KOPT-K1 (cell line): ENCODE measurements around the gene MINDY3.
"Not testable (repeated sequence)": the region's sequence is repeated elsewhere in the genome, so short reads cannot be mapped to it uniquely, and the experiment has no call there.

Source experiments
- H3K27ac ChIP-seq: fragments of 200-600 bp; sonication (generic); 2 replicates; pipeline ENCODE4 v1.5.1; 2016; ENCODE audit warnings: antibody characterized with exemption, mild to moderate bottlenecking, low read depth, low read length; ENCODE audit not compliant: poor library complexity, severe bottlenecking
- H3K36me3 ChIP-seq: fragments of 200-600 bp; sonication (generic); 2 replicates; pipeline ENCODE4 v1.5.1; 2017; ENCODE audit warnings: antibody characterized with exemption, mild to moderate bottlenecking, low read length, moderate library complexity; ENCODE audit not compliant: insufficient read depth
- H3K9me3 ChIP-seq: fragments of 200-600 bp; sonication (generic); 2 replicates; pipeline ENCODE4 v1.5.1; 2017; ENCODE audit warnings: antibody characterized with exemption, low read length, mild to moderate bottlenecking; ENCODE audit not compliant: insufficient read depth, poor library complexity, severe bottlenecking

MINDY3 gene

GRCh38 chr10:15865304-15865703 lies 5.0 kb upstream of the MINDY3 start:
- Histone ChIP-seq H3K27ac (no peak overlapping the region), H3K36me3 (no peaks in the 10 kb centered on the region), H3K9me3 (peaks cover 7% of the 10 kb centered on the region)

- no peak overlapping the region for H3K27ac ChIP-seq
Measured at GRCh38 chr10:15864419-15864818, 4.1 kb upstream of the MINDY3 start.

GRCh38 chr10:15863733-15864132 lies 3.4 kb upstream of the MINDY3 start:
- no peak overlapping the region for H3K27ac ChIP-seq
- no peaks in the 10 kb centered on the region for H3K36me3 ChIP-seq
- H3K9me3 ChIP-seq: peaks cover 7% of the 10 kb centered on the region

More at GRCh38 chr10:15864419-15864818, 4.1 kb upstream of the MINDY3 start:
- Histone ChIP-seq H3K9me3 (peaks cover 7% of the 10 kb centered on the region), H3K36me3 (no peaks in the 10 kb centered on the region)

GRCh38 chr10:15863323-15863722 lies 3.0 kb upstream of the MINDY3 start:
- Histone ChIP-seq H3K9me3 (peaks cover 7% of the 10 kb centered on the region), H3K27ac (no peak overlapping the region), H3K36me3 (no peaks in the 10 kb centered on the region)

- Histone ChIP-seq H3K27ac (peak overlapping the region; percentile 66), H3K36me3 (no peaks in the 10 kb centered on the region)
Measured at GRCh38 chr10:15860692-15861201, 440 bp upstream of the MINDY3 start.

GRCh38 chr10:15859509-15859905 lies 800 bp downstream of the MINDY3 start:
- Histone ChIP-seq H3K27ac (peak overlapping the region; percentile 66), H3K36me3 (peaks cover 2% of the 10 kb centered on the region; the same call in 1 of the 2 replicates), H3K9me3 (peaks cover 7% of the 10 kb centered on the region)

More at GRCh38 chr10:15860692-15861201, 440 bp upstream of the MINDY3 start:
- peaks cover 7% of the 10 kb centered on the region for H3K9me3 ChIP-seq

GRCh38 chr10:15858861-15859281 lies 1.4 kb downstream of the MINDY3 start:
- H3K27ac ChIP-seq: no peak overlapping the region
- H3K36me3 ChIP-seq: peaks cover 9% of the 10 kb centered on the region; the same call in 1 of the 2 replicates
- H3K9me3 ChIP-seq: peaks cover 7% of the 10 kb centered on the region

- peaks cover 20% of the 10 kb centered on the region for H3K9me3 ChIP-seq
- peaks cover 21% of the 10 kb centered on the region for H3K36me3 ChIP-seq
- no peak overlapping the region for H3K27ac ChIP-seq
Measured at GRCh38 chr10:15857107-15857575, 3.2 kb downstream of the MINDY3 start.

GRCh38 chr10:15856328-15857015 lies 3.8 kb downstream of the MINDY3 start:
- Histone ChIP-seq H3K27ac (no peak overlapping the region), H3K9me3 (peaks cover 27% of the 10 kb centered on the region), H3K36me3 (peaks cover 21% of the 10 kb centered on the region)

- peaks cover 34% of the 10 kb centered on the region for H3K9me3 ChIP-seq
- peaks cover 21% of the 10 kb centered on the region for H3K36me3 ChIP-seq
- H3K27ac ChIP-seq: no peak overlapping the region
Measured at GRCh38 chr10:15853800-15854199, 6.5 kb downstream of the MINDY3 start.

GRCh38 chr10:15852111-15852557 lies 8.2 kb downstream of the MINDY3 start:
- Histone ChIP-seq H3K36me3 (peaks cover 30% of the 10 kb centered on the region), H3K9me3 (peaks cover 34% of the 10 kb centered on the region), H3K27ac (no peak overlapping the region)

GRCh38 chr10:15850337-15850978 lies 9.8 kb downstream of the MINDY3 start:
- not testable (repeated sequence) for H3K27ac ChIP-seq
- H3K9me3 ChIP-seq: peaks cover 34% of the 10 kb centered on the region
- H3K36me3 ChIP-seq: peaks cover 30% of the 10 kb centered on the region

- Histone ChIP-seq H3K9me3 (peaks cover 34% of the 10 kb centered on the region), H3K27ac (no peak overlapping the region), H3K36me3 (peaks cover 26% of the 10 kb centered on the region)
Measured at GRCh38 chr10:15849316-15849715, 11.0 kb downstream of the MINDY3 start.

- Histone ChIP-seq H3K9me3 (peaks cover 25% of the 10 kb centered on the region), H3K36me3 (peaks cover 9% of the 10 kb centered on the region; the same call in 1 of the 2 replicates), H3K27ac (no peak overlapping the region)
Measured at GRCh38 chr10:15847481-15847880, 12.8 kb downstream of the MINDY3 start.

GRCh38 chr10:15844517-15844916 lies 15.8 kb downstream of the MINDY3 start:
- Histone ChIP-seq H3K36me3 (peaks cover 9% of the 10 kb centered on the region; the same call in 1 of the 2 replicates), H3K9me3 (no peaks in the 10 kb centered on the region), H3K27ac (no peak overlapping the region)
